Endometrium (tissue), 2 donors: Measurements from ENCODE around the gene CELF2.
"Not testable (repeated sequence)": the region's sequence is repeated elsewhere in the genome, so short reads cannot be mapped to it uniquely, and the experiment has no call there.

Experiments
- FAIRE-seq: peaks from 2 replicates; lab custom pipeline; 2012; peaks lifted over from hg19 to GRCh38; lab: Jason Lieb, UNC
- donor health status: control.
- donor health status: control.

Gene CELF2

GRCh38 chr10:11330383-11331045, 312.8 kb downstream of the CELF2 start:
- peak; percentile 92 for FAIRE-seq

- FAIRE-seq, result peak; percentile 90
Observed at GRCh38 chr10:11331046-11331577, 313.4 kb downstream of the CELF2 start.

GRCh38 chr10:11331726-11332125, 314.1 kb downstream of the CELF2 start:
- FAIRE-seq, result no peak

- FAIRE-seq, result no peak
Observed at GRCh38 chr10:11332846-11333245, 315.2 kb downstream of the CELF2 start.

GRCh38 chr10:11334436-11334835, 316.8 kb downstream of the CELF2 start:
- no peak for FAIRE-seq

- FAIRE-seq, result no peak
Observed at GRCh38 chr10:11335167-11335652, 317.5 kb downstream of the CELF2 start.

GRCh38 chr10:11335881-11336430, 318.3 kb downstream of the CELF2 start:
- no peak for FAIRE-seq

- FAIRE-seq, result no peak
Observed at GRCh38 chr10:11336722-11337162, 319.1 kb downstream of the CELF2 start.

GRCh38 chr10:11337516-11337915, 319.8 kb downstream of the CELF2 start:
- FAIRE-seq, result no peak

GRCh38 chr10:11338160-11338844, 320.6 kb downstream of the CELF2 start:
- FAIRE-seq, result no peak

- FAIRE-seq, result no peak
Observed at GRCh38 chr10:11339013-11339412, 321.3 kb downstream of the CELF2 start.

GRCh38 chr10:11339660-11340059, 322.0 kb downstream of the CELF2 start:
- no peak for FAIRE-seq

GRCh38 chr10:11341283-11341960, 323.8 kb downstream of the CELF2 start:
- no peak for FAIRE-seq

- no peak for FAIRE-seq
Observed at GRCh38 chr10:11344081-11344480, 326.4 kb downstream of the CELF2 start.

- FAIRE-seq, result no peak
Observed at GRCh38 chr10:11344550-11344949, 326.9 kb downstream of the CELF2 start.

GRCh38 chr10:11345224-11346054, 327.8 kb downstream of the CELF2 start:
- no peak for FAIRE-seq

- not testable (repeated sequence) for FAIRE-seq
Observed at GRCh38 chr10:11347580-11347979, 329.9 kb downstream of the CELF2 start.

GRCh38 chr10:11351801-11352200, 334.1 kb downstream of the CELF2 start:
- FAIRE-seq, result no peak

- no peak for FAIRE-seq
Observed at GRCh38 chr10:11353006-11353896, 335.6 kb downstream of the CELF2 start.

- FAIRE-seq, result no peak
Observed at GRCh38 chr10:11354823-11355222, 337.2 kb downstream of the CELF2 start.
